ENCODE results near the gene DDIT4. TPM values are rescaled to one million over a fixed set of nuclear protein-coding genes. Genes with fewer than 3 reads are reported as not detected.
A peak's percentile ranks its signal among the peaks of the same experiment; 100 is the strongest.

Gene DDIT4
- total and polyA plus RNA-seq, 9 of the 15 experiments (the other 6 are each of a cell fraction or from before 2014, with no cell fraction given) = 8.2 to 675 (median 159) TPM

GRCh38 chr10:72274730-72275350, 1.1 kb downstream of the DDIT4 start (continued):
- no peak for TF ChIP-seq BCLAF1 (IDR thresholded peaks at IDR 0.05; ENCODE audit: borderline replicate concordance in 1 of 2, control insufficient read depth in 1 of 2, low read depth in 2 of 2, low read length in 1 of 2)
- no peak for TF ChIP-seq U2AF1 (optimal IDR thresholded peaks at IDR 0.05; ENCODE audit: low read depth, low read length)
- no peak for TF ChIP-seq GABPA (tag; conservative IDR thresholded peaks at IDR 0.05; ENCODE audit: low read depth)
- TF ChIP-seq ZNF449 (CRISPR knock-in tag; IDR thresholded peaks at IDR 0.05) = peak; percentile 51; the same call in 1 of the 2 replicates
- TF ChIP-seq REST (IDR thresholded peaks at IDR 0.05; ENCODE audit: borderline replicate concordance) = no peak
- no peak for TF ChIP-seq REST (CRISPR knock-in tag; IDR thresholded peaks at IDR 0.05; ENCODE audit: low read depth)
- no peak for TF ChIP-seq ZNF398 (CRISPR knock-in tag; IDR thresholded peaks at IDR 0.05)
- peak; percentile 20; the same call in 1 of the 2 replicates for TF ChIP-seq E2F4 (CRISPR knock-in tag; IDR thresholded peaks at IDR 0.05; ENCODE audit: low read depth)
- TF ChIP-seq ZNF436 (CRISPR knock-in tag; IDR thresholded peaks at IDR 0.05) = no peak
- TF ChIP-seq SLC30A9 (CRISPR knock-in tag; IDR thresholded peaks at IDR 0.05) = no peak
